NCI-H82 treated with DMSO at 0.1 percent for 48 hours (cell line): ENCODE measurements around the gene PTGDR.

ENCODE experiments used
- DNase-seq: peaks from one replicate; lab custom pipeline; 2025; ENCODE audit not compliant: unreplicated experiment; lab: John Stamatoyannopoulos, UW

PTGDR gene, protein sequence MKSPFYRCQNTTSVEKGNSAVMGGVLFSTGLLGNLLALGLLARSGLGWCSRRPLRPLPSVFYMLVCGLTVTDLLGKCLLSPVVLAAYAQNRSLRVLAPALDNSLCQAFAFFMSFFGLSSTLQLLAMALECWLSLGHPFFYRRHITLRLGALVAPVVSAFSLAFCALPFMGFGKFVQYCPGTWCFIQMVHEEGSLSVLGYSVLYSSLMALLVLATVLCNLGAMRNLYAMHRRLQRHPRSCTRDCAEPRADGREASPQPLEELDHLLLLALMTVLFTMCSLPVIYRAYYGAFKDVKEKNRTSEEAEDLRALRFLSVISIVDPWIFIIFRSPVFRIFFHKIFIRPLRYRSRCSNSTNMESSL

GRCh38 chr14:52267501-52268278 lies at the start of gene PTGDR:
Gene PTGDR, plus strand, starts transcription at chr14:52267698. Its CDS starts 117 bp downstream, at chr14:52267815.
- DNase-seq, result no peak

- DNase-seq, result no peak
Observed at GRCh38 chr14:52219488-52220084, 47.9 kb upstream of the PTGDR start.

DNA sequence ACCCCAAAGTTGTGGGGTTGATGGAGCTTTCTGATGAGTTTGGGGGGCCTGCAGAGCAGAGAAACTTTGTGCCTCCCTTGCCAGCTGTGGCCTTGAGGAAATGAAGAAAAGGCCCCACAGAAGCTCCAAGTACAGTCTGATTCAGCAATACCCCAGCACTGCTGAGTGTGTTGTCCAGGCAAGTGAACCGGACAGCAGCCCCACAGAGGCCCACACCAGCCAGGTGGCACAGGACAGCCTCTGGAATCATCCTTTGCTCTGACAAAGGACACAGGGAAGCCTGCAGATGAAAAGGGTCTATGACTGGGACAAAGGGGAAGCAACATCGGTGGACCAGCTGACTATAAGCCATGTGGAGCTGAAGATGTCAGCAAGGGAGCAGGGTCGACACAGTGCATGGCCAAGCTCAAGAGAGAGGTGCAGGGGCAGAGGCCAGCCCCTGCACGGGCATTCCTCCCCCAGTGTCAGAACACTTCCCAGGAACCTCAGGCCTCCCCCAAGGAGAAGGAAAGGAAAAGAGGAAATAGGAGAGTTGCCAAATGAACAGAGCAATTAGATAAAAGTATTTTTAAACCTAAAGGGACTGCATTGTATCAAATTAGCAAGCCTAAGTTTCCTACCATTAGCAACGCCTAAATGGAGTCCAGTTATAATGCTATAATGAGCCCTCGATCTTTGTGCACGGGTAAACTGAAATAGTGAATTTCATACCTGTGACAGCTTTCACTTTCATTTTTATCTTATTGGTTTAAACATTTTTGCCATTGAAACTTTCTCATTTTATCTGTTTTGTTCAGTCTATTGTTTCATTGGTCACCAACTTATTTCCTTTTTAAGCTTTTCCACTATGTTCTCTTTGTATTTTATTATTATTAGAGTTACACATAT lies 46.3 kb upstream of the PTGDR start:
- no peak for DNase-seq

DNA sequence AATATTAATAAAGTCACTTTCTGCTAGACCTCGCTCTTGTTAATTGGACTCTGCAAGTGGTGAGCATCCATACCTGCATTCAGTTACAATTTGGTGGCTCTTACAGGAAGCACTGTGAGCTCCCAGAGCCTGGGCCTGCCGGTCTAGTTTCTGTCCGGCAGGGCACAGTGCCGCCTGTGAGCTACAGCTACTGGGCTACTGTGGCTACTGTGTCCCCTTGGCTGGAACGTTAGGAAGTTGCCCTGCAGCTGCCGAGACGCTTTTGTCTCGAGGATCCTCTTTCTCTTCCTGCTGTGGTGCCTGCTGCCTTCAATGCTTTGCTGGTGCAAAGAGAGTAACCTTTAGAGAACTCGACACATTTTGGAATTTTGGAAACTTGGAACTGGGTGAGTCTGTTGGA lies 44.6 kb upstream of the PTGDR start:
- no peak for DNase-seq

- DNase-seq, result no peak
Observed at GRCh38 chr14:52227619-52228222, 39.8 kb upstream of the PTGDR start.

DNA sequence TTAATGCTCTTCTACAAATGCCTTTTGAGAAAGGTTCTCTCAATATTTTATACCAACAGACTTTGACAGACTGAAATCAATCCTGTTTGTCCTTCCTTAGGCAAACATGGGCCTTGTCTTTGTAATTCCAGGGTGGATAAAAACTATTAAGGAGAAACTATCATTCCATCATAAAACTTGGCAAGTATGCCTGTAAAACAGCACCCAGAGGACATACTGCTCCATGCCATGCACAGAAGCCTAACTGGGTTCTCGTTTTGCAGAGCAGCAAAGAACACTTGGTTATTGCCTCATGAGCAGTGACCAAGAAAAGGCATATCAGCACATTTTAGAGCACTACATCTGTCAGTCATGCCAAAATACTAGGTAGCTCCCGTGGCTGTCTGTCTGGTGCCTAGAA lies 33.8 kb upstream of the PTGDR start:
- DNase-seq, result no peak

GRCh38 chr14:52235434-52235833 lies 32.1 kb upstream of the PTGDR start:
- no peak for DNase-seq

DNA sequence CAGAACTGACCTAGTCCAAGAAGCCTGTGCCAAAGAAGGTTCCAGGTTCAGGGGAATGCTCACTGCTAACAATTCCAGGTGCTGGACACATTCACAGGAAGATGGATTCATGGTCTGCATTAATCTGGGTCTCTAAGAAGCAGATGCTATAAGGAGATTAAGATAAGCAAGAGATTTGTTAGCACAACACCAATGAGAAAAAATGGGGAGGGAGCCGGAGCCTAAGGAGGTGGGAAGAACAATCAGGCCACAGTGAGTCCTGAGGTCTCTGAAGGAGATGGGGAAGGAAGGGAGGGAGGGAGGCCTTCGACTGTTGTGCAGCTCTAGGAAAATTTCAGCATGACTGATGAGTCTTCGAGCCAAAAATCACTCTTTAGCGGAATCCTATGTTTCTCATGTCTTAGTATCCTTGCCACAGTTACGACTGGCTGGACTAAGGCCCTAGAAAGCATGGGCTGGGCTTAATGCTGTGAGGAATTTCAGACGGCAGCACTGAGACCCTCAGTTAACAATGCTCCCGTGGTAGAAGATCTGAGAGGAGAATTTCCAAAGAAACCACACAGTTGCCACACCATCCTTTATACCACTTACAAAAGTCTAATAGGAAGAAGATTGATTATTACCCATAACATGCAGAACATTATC lies 31.5 kb upstream of the PTGDR start:
- DNase-seq, result peak; percentile 75

DNA sequence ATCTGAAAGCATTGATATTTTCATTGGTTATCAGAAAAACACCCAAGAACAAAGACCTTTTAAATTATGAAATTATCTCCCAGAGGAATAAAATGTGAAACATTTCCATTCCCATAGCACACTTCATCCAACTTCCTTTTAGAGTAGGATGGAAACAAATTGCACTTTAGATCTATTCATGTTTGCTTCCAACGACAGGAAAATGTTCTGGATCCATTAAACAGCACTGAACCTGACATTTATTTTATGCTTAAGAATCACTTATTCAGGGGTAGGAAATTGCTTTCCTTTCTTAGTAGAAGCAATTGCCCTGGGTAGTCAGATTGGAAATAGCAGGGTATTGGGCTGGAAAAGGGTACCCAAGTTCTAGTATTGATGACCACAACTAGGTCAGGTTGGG lies 28.8 kb upstream of the PTGDR start:
- DNase-seq, result no peak

GRCh38 chr14:52240623-52241022 lies 26.9 kb upstream of the PTGDR start:
- no peak for DNase-seq

DNA sequence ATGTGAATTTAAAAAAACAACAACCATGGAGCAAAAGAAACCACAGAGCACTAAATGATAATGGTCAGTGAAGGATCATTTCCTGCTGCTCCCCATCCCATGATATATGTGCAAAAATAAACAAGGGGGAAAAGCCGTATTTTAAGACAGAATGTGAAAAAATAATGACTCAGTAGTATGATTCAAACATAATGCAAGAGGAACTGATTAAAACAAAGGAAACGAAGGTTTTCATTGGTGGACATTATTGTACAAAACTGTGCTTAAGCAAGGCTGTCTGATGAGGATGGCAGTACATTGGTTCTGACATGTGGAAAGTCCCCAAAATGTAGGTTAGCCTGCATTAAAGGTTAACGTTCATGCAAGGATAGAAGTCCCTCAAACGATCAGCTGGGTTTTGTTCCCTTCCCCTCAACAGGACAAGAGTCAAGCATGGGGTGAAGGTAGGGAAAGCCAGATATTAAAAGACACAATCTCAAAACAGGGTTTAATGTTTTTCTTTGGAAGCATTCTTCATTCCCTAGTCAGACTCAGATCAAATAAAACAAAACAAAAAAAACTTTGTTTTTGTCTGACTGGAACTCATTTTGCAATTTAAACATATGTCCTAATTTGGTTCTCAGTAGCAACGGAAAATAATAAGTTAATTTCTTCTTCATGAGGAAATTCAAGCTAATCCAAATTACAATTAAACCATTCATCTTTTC lies 26.3 kb upstream of the PTGDR start:
- no peak for DNase-seq

- no peak for DNase-seq
Observed at GRCh38 chr14:52244328-52244727, 23.2 kb upstream of the PTGDR start.

DNA sequence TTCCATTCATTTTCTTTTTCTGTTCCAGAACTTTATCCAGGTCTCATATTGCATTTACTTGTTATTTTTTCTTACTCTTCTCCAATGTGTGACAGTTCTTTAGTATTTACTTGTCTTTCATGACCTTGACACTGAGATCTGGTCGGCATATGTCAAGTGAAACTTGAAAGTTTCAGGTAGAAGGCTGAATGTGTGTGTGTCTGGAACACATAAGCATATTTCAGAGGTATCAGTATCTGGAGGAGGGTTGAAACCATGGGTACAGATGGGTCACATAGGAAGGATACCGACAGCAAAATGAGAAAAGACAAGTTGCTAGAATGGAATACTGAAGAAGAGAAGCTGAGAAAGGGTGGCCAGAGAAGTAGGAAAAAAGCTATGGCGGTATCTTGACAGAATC lies 22.5 kb upstream of the PTGDR start:
- no peak for DNase-seq

DNA sequence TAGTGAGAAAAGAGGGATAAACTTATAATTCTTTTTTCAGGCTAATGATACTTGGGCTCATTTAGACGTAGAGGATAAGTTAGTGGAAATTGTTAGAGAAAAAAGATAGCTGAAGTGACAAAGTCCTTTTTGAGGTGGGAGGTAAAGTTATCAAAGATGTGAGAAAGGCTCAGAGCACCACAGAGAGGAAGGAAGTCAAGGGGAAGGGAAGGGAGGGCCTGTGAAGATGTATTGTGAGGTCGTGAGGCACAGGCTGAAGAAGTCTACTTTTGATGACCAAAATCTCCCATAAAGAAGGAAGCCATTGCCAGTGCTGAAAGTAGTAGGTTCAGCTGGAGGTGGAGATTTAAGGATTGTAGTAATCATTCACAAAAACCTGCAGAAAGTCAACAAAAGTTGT lies 19.4 kb upstream of the PTGDR start:
- DNase-seq, result no peak

DNA sequence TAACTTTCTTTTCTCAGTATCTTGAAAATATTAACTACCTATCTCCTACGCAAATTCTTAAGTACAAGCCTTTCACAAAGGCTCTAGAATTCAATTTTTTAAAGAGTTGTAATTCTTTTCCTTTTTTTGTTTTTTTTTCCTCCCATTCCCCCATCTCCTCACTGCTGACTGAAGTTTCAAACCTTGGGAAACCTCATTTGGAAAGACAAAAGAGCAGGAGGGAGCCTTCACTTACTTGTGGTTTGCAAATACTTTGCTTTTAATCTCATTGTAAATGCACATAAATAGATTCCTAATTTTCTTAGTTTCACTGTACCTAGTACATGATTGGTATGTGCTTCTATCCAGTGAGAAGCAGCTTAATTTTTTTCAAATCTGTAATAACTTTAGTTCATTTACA lies 15.8 kb upstream of the PTGDR start:
- no peak for DNase-seq

GRCh38 chr14:52253503-52253902 lies 14.0 kb upstream of the PTGDR start:
- no peak for DNase-seq

DNA sequence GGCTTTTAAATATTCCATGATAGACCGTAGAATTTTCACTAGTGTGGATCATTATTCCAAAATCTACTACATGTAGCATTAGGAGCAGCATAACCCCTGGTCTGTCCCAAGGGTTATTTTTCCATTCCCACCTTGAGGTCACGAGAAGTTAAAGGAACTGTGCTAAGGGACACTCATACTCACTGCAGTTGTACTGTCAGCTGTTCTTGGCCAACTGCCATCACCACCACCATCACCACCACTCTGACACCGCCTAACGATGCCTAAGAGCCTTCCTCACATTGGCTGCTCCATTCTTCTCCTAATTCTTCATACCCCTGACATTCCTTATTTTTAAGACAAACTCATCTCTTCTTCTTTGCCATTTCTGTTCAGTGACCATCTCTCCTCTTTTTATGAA lies 13.4 kb upstream of the PTGDR start:
- no peak for DNase-seq

GRCh38 chr14:52258783-52259182 lies 8.7 kb upstream of the PTGDR start:
- no peak for DNase-seq

DNA sequence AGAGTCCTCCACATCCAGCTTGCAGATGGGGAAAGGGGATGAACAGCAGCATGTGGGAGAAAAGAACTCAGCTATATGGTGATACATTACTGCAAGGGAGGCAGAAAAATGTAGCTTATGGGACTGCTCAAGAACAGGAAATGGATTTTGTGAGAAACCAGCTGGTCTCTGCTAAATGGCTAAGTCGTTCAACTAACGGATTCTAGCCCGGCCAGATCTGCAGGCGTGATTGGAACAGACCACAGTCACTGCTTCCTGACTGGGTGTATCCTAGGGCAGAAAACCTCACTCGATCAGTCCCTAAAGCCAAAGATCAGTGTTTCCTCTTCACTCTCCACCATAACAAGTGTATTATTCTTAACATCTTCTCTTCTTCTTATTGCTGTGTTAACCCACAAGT lies 8.1 kb upstream of the PTGDR start:
- DNase-seq, result no peak

DNA sequence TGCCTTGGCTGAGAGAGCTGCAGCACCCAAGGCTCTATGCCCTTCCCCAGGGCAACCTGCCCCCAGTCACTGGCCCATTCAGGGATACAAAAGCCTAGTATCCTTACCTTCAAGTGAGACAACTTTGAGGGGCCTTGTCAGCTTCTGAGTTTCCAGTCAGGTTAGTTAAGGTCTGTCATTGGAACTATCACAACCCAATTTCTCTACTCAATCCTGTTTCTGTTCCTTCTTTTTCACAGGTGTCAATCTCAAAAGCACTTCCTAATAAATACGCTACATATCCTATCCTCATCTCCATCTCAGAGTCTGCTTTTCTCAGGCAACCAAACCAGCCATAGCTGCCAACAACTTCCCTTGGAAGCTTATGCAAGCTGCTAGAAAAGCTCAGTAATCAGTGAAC lies 4.9 kb upstream of the PTGDR start:
- no peak for DNase-seq
